ENCODE results near the gene LEUTX.
"Not testable (repeated sequence)": the region's sequence is repeated elsewhere in the genome, so short reads cannot be mapped to it uniquely, and the experiment has no call there.

Gene LEUTX

GRCh38 chr19:39788244-39788643 is 9.6 kb downstream of the LEUTX start:
- no peak for DNase-seq

- peak; percentile 26 for DNase-seq
Observed at GRCh38 chr19:39792999-39793546, 14.4 kb downstream of the LEUTX start.

- DNase-seq = no peak
Observed at GRCh38 chr19:39795001-39795400, 16.3 kb downstream of the LEUTX start.

- DNase-seq = no peak
Observed at GRCh38 chr19:39796000-39796498, 17.4 kb downstream of the LEUTX start.

GRCh38 chr19:39797083-39797482 is 18.4 kb downstream of the LEUTX start:
- DNase-seq = no peak

GRCh38 chr19:39802958-39803357 is 24.3 kb downstream of the LEUTX start:
- no peak for DNase-seq

- DNase-seq = no peak
Observed at GRCh38 chr19:39805104-39805503, 26.4 kb downstream of the LEUTX start.

GRCh38 chr19:39807846-39808364 is 29.3 kb downstream of the LEUTX start:
- no peak for DNase-seq

- DNase-seq = not testable (repeated sequence)
Observed at GRCh38 chr19:39808688-39809087, 30.0 kb downstream of the LEUTX start.

- no peak for DNase-seq
Observed at GRCh38 chr19:39809368-39809767, 30.7 kb downstream of the LEUTX start.

GRCh38 chr19:39810424-39810823 is 31.8 kb downstream of the LEUTX start:
- DNase-seq = no peak

- no peak for DNase-seq
Observed at GRCh38 chr19:39811064-39811463, 32.4 kb downstream of the LEUTX start.

- DNase-seq = no peak
Observed at GRCh38 chr19:39813264-39813993, 34.8 kb downstream of the LEUTX start.

GRCh38 chr19:39814111-39814510 is 35.5 kb downstream of the LEUTX start:
- DNase-seq = not testable (repeated sequence)

- DNase-seq = no peak
Observed at GRCh38 chr19:39814595-39814994, 35.9 kb downstream of the LEUTX start.

- DNase-seq = no peak
Observed at GRCh38 chr19:39816287-39817048, 37.8 kb downstream of the LEUTX start.

GRCh38 chr19:39817888-39818561 is 39.4 kb downstream of the LEUTX start:
- DNase-seq = no peak

- DNase-seq = no peak
Observed at GRCh38 chr19:39818626-39819097, 40.0 kb downstream of the LEUTX start.

- no peak for DNase-seq
Observed at GRCh38 chr19:39819786-39820185, 41.1 kb downstream of the LEUTX start.

- no peak for DNase-seq
Observed at GRCh38 chr19:39820696-39821095, 42.0 kb downstream of the LEUTX start.

- DNase-seq = no peak
Observed at GRCh38 chr19:39823686-39824085, 45.0 kb downstream of the LEUTX start.

- DNase-seq = peak; percentile 37
Observed at GRCh38 chr19:39824143-39825092, 45.8 kb downstream of the LEUTX start.

Data from GOT3 (cell line).